ENCODE results near the gene PBX3. TPM values are rescaled to one million over a fixed set of nuclear protein-coding genes. Genes with fewer than 3 reads are reported as not detected.
A peak's percentile ranks its signal among the peaks of the same experiment; 100 is the strongest.

The PBX3 gene
- total RNA-seq, 1 donor from 2014 or later = 6.3 TPM

DNA sequence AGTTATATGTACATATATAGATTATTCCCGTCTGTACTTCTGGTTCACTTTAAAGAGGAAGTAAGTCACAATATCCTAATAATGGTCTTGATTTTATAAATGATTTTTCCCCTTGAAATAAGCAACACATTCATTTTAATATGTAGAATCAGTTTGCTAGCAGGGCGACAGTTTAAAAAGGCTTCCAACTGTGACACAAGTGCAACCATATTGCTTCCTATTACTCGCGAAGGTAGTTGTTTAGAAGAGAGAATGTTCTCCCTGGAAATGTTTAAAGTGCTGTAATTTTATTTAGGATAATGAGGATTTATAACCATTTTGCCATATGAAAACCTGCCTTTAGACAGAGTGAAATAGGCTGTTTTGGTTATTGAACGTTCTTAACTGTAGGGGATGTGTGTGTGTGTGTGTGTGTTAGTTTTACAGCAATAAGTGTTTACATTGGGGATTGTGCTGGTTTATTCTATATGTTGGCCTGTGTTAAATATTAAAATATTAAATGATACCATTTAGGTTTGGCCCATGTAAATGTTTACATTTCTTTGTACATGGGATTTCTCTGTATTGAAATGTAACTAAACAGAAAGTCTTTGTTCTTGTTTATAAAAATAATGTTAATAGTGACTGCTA is 138.3 kb downstream of the PBX3 start:
- DNase-seq (ENCODE audit: low read depth) = no peak
- no peak for FAIRE-seq
- Histone ChIP-seq H3K36me3 (ENCODE audit: control insufficient read depth, insufficient read depth, low read length) (no peaks in the 10 kb centered on the region), H3K4me3 (ENCODE audit: low read depth, low read length) (no peak overlapping the region), H3K27me3 (ENCODE audit: control insufficient read depth, insufficient read depth, low read length) (no peaks in the 10 kb centered on the region)
- TF ChIP-seq, protein P1, sequence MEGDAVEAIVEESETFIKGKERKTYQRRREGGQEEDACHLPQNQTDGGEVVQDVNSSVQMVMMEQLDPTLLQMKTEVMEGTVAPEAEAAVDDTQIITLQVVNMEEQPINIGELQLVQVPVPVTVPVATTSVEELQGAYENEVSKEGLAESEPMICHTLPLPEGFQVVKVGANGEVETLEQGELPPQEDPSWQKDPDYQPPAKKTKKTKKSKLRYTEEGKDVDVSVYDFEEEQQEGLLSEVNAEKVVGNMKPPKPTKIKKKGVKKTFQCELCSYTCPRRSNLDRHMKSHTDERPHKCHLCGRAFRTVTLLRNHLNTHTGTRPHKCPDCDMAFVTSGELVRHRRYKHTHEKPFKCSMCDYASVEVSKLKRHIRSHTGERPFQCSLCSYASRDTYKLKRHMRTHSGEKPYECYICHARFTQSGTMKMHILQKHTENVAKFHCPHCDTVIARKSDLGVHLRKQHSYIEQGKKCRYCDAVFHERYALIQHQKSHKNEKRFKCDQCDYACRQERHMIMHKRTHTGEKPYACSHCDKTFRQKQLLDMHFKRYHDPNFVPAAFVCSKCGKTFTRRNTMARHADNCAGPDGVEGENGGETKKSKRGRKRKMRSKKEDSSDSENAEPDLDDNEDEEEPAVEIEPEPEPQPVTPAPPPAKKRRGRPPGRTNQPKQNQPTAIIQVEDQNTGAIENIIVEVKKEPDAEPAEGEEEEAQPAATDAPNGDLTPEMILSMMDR (IDR thresholded peaks at IDR 0.05; ENCODE audit: insufficient read depth, low read length, severe bottlenecking) = no peak

- FAIRE-seq (no peak), DNase-seq (ENCODE audit: low read depth) (no peak)
- Histone ChIP-seq H3K36me3 (ENCODE audit: control insufficient read depth, insufficient read depth, low read length) (no peaks in the 10 kb centered on the region), H3K27me3 (ENCODE audit: control insufficient read depth, insufficient read depth, low read length) (no peaks in the 10 kb centered on the region), H3K4me3 (ENCODE audit: low read depth, low read length) (no peak overlapping the region)
- TF ChIP-seq, protein P1 (IDR thresholded peaks at IDR 0.05; ENCODE audit: insufficient read depth, low read length, severe bottlenecking) = no peak
Measured at GRCh38 chr9:125886365-125886764, 139.2 kb downstream of the PBX3 start.

GRCh38 chr9:125887172-125887571 is 140.0 kb downstream of the PBX3 start:
- H3K36me3 ChIP-seq (ENCODE audit: control insufficient read depth, insufficient read depth, low read length) = no peaks in the 10 kb centered on the region
- peak; percentile 64 for DNase-seq (ENCODE audit: low read depth)
- no peak overlapping the region for H3K4me3 ChIP-seq (ENCODE audit: low read depth, low read length)
- TF ChIP-seq, protein P1 (IDR thresholded peaks at IDR 0.05; ENCODE audit: insufficient read depth, low read length, severe bottlenecking) = no peak
- H3K27me3 ChIP-seq (ENCODE audit: control insufficient read depth, insufficient read depth, low read length) = no peaks in the 10 kb centered on the region
- FAIRE-seq = no peak

GRCh38 chr9:125888211-125888610 is 141.0 kb downstream of the PBX3 start:
- FAIRE-seq (no peak), DNase-seq (ENCODE audit: low read depth) (peak; percentile 25)
- TF ChIP-seq, protein P1 (IDR thresholded peaks at IDR 0.05; ENCODE audit: insufficient read depth, low read length, severe bottlenecking) = no peak
- no peaks in the 10 kb centered on the region for H3K36me3 ChIP-seq (ENCODE audit: control insufficient read depth, insufficient read depth, low read length)
- no peaks in the 10 kb centered on the region for H3K27me3 ChIP-seq (ENCODE audit: control insufficient read depth, insufficient read depth, low read length)
- no peak overlapping the region for H3K4me3 ChIP-seq (ENCODE audit: low read depth, low read length)

DNA sequence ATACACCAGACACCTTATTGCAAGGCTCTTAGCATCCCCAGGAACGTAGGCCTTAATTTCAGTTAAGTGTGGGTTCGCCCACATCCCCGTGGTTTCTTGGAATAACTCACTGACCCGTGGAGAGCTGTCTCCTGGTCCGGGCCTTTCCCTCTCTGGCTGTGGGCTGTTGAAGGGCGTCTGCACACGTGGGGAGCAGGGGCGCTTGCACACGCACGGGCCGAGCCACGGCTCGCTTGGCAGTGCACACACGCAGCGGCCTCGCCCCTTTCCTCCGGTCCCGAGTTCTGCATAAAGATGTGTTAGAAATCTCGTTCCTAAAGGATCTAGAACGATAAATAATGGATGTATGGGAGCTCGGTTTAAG is 141.9 kb downstream of the PBX3 start:
- no peak for FAIRE-seq
- no peak for DNase-seq (ENCODE audit: low read depth)
- Histone ChIP-seq H3K27me3 (ENCODE audit: control insufficient read depth, insufficient read depth, low read length) (no peaks in the 10 kb centered on the region), H3K4me3 (ENCODE audit: low read depth, low read length) (peak overlapping the region; percentile 49), H3K36me3 (ENCODE audit: control insufficient read depth, insufficient read depth, low read length) (no peaks in the 10 kb centered on the region)
- TF ChIP-seq, protein P1 (IDR thresholded peaks at IDR 0.05; ENCODE audit: insufficient read depth, low read length, severe bottlenecking) = no peak

Data from bronchial epithelial cell (primary cell).